Measurements from ENCODE around the gene MAD1L1.

DNA sequence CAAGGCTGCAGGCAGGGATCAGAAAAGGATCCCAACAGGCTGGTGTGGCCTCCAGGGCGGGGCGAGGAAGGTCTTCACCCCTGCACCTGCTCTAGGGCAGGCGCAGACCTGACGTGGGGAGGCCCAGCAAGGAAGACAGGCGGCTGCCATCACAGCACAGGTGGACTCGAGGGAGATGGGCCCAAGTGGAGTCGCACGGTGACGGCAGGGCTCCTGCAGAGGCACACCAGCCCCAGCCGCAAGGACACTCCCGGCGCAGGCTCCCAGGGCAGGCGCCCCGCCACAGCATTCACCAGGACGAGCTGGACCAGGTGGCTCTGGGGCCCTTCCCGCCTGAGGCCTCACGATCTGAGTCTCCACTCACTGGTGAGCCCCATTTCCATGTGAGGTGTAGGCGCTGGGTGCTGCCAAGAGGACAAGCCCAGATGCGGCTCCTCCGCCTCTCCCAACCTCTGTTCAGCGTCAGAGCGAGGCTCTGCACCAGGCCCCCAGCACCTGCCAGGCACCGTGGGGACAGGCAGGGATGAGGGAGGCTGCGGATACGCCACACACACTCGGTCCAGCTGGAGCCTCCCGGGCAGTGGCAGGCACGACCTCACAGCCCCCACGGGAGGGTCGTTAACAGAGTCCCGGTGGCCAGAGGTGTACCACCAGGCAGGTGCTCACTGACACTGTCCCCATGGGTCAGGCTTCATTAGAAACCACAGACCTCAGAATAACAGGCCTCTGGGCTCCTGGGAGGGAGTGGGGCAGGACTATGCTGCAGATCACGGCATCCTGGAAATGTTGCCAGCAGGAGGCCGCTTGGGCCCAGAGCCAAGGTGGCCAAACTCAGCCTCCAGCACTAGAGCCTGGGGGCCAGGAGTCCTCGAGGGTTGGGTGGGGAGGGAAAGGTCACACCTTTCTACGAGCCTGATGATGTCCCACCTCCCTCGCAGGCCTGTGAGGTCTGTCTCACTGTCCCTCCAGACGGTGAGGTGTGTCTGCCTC lies 111.6 kb downstream of the MAD1L1 start:
- TF ChIP-seq POLR2AphosphoS5 (IDR thresholded peaks at IDR 0.05; ENCODE audit: low read depth, low read length) (no peak), POLR2A (IDR thresholded peaks at IDR 0.05; ENCODE audit: low read depth, low read length) (no peak)
